GM19043 (cell line): ENCODE measurements around the gene MACF1.
A peak's percentile ranks its signal among the peaks of the same experiment; 100 is the strongest.

Experiments used
- ATAC-seq: cut with Tn5 transposase; IDR thresholded peaks from one replicate; pipeline ENCODE4 v1.9.1; 2021; ENCODE audit warnings: low read depth; ENCODE audit not compliant: unreplicated experiment

Gene MACF1

DNA sequence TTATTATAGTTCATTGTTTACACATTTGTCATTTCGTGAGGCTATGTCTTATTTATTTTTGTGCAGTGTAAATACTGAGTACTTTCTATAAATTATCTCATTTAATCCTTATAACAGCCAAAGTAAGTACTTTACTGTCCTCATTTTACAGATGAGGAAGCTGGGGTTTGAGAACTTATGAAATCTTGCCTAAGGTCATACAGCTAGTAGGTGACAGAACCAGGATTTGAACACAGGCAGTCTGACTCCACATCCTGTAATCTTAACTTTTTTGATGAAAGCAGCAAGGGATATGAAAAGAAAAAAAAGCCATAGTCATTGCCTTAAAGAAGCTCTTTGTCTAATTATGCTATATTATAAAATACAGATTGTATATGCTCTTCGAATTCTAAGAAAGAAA, 179.8 kb downstream of the MACF1 start:
- no peak for ATAC-seq

DNA sequence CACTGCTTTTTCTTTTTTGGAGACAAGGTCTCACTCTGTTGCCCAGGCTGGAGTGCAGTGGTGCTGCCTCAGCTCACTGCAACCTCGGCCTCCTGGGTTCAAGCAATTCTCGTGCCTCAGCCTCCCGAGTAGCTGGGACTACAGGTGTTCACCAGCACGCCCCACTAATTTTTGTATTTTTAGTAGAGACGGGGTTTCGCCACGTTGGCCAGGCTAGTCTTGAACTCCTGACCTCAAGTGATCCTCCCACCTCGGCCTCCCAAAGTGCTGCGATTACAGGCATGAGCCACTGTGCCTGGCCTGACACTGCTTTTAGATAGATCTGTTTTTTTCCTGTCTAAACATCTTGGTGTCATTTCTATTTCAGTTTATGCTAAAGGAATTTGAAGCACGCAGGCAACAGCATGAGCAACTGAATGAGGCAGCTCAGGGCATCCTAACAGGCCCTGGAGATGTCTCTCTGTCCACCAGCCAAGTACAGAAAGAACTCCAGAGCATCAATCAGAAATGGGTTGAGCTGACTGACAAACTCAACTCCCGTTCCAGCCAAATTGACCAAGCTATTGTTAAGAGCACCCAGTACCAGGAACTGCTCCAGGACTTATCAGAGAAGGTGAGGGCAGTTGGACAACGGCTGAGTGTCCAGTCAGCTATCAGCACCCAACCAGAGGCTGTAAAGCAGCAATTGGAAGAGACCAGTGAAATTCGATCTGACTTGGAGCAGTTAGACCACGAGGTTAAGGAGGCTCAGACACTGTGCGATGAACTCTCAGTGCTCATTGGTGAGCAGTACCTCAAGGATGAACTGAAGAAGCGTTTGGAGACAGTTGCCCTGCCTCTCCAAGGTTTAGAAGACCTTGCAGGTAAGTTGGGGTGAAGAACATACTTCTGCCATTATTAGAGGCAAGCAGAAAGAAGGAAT, 180.8 kb downstream of the MACF1 start:
- no peak for ATAC-seq

DNA sequence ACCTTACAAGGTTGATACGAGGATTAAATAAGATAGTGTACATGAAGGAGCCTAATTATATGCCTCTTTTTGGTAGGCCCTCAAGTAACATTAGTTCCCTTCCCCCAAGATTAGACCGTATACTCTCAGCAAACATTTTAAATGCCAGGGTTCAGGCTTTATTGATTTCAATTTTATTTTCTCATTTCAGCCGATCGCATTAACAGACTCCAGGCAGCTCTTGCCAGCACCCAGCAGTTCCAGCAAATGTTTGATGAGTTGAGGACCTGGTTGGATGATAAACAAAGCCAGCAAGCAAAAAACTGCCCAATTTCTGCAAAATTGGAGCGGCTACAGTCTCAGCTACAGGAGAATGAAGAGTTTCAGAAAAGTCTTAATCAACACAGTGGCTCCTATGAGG, 182.5 kb downstream of the MACF1 start:
- ATAC-seq = no peak

DNA sequence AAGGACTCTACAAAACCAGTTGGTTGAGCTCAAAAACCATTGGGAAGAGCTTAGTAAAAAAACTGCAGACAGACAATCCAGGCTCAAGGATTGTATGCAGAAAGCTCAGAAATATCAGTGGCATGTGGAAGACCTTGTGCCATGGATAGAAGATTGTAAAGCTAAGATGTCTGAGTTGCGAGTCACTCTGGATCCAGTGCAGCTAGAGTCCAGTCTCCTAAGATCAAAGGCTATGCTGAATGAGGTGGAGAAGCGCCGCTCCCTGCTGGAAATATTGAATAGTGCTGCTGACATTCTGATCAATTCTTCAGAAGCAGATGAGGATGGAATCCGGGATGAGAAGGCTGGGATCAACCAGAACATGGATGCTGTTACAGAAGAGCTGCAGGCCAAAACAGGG, 183.0 kb downstream of the MACF1 start:
- no peak for ATAC-seq

DNA sequence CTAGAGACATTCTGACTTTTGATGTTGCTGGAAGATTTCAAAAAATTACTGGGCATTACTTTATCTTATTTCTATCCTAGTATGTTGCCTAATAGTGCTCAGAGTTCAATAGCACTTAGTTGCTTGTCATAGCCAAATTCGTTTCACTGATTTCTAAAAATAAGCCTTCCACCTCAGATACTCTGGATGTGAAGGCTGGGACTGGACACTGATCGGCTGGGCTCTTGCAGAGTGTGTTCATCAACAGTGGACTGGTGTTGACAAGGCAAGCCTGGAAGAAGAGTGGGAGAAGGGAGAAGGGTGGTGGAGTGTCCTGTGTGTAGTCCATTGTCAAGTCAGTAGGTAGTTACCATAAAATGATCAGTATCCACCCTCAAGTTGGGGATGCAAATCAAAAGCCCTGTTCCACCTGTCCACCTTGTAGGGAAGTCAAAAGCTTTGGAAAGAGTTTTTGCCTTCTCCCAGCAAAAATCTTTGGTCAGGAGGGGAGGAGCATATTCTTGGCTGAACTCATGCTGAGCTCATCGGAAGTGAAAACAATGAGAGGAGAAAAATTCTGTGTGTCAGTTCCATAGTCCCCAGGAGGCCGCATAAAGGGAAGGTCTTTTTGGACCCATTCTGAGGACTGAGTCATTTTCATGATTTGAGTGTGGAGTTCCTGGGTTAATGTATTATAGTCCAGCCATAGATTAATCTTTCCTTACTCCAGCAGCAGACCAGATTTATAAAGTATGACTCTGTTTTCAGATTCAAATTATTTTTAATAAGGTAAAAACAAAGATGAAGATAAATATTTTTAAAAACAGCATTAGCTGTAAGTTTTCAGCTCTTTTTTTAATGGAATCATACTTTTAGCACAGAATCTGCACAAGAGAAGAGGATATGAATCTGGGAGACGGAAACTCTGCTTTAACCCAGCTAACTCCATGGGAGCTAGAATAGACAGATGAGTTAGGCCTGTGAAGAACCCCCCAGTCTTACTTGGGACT, 187.5 kb downstream of the MACF1 start:
- no peak for ATAC-seq

- no peak for ATAC-seq
These were observed 188.5 kb downstream of the MACF1 start for GRCh38 chr1:39392851-39393573.

GRCh38 chr1:39393645-39394044, 189.2 kb downstream of the MACF1 start:
- ATAC-seq = no peak

- no peak for ATAC-seq
These were observed 189.6 kb downstream of the MACF1 start for GRCh38 chr1:39394059-39394458.

- ATAC-seq = no peak
These were observed 190.1 kb downstream of the MACF1 start for GRCh38 chr1:39394598-39394997.

GRCh38 chr1:39395357-39395831, 190.9 kb downstream of the MACF1 start:
- no peak for ATAC-seq

DNA sequence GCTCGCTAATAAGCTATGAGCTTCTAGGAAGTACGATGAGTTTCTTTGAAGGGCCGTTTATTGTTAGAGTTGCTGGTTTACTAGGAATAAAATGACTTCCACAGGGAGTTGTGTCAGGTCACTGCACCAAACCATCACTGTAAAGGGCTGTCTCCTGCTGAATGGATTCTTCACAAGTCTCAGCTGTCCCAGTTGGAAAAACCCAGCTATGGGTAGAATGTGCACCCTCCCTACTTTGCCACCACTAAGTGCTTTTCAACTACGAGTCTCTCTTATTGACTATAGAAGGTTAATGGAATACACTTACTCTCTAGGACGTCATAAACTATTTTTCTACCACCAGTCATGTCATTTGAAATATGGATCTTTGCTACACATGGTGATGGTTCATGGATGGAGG, 192.2 kb downstream of the MACF1 start:
- no peak for ATAC-seq

GRCh38 chr1:39397487-39397886, 193.0 kb downstream of the MACF1 start:
- no peak for ATAC-seq

GRCh38 chr1:39398278-39399021, 194.0 kb downstream of the MACF1 start:
- peak; percentile 49 for ATAC-seq

DNA sequence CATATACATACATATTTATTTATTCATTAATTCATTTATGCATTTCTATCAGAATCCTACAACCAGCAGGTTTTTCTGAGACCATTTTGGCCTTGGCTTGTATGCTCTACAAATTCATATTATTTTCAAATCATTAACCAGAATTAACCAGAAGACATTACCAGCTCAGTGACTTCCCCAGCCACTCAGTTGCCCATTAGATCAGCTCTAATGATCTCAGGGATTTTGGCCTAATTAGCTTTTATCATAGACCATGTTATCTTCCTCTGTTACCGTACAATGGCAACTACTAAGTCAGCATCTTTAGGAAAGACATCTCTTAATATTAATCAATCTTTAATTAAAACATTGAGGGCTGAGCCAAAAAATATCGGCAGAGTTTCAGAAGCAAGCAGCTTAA, 196.6 kb downstream of the MACF1 start:
- no peak for ATAC-seq

DNA sequence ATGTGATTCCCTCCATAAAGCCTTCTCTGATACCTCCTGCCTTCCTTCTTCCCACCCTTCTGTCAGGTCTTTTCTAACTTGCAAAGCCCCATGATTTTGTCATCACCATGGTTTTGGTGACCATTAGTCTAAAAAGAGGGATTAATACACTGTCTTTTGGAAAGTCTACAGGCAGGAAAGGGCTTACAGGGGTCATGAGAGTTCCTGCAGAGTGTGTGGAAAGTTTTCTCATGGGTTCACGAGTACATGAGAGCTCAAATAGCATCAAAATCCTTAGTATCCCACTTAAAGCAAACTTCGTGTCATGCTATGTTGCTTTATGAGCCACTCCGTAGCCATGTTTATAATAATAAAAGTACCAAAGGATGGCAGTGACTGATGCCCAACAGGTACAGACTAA, 200.4 kb downstream of the MACF1 start:
- no peak for ATAC-seq

GRCh38 chr1:39405358-39405757, 200.9 kb downstream of the MACF1 start:
- ATAC-seq = no peak

DNA sequence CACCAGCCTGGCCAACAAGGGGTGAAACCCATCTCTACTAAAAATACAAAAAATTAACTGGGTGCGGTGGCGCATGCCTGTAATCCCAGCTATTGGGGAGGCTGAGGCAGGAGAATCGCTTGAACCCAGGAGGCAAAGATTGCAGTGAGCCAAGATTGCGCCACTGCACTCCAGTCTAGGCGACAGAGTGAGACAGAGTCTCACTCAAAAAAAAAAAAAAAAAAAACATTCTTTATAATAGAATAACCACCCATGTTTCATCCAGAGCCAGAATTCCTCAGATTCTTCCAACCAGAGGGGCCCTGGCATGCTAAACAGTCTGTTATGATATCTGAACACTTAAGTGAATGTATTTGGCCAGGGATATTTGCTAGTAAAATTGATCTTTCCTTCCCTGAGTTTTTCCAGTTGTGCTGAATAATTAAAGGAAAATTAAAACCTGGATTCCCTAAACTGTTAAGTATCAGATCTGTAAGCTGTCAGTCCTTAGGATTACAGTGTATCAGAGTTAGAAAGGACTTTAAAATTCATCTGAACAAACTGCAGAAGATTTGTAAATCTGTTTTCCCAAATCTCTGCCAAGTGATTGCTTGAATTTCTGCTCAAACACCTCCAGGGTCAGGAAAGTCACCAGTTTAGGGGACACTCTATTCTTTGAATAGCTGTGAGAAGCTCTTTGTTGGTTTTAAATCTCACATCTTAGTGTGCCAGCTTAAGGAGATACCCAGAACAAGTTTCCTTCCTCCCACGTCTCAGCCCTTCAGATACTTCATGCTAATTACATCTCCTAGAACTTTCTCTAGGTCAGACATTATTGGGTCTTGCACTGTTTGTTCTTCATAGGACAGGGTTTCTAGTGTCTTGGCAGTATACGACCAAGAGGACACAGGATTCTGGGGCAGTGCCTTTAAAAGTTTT, 202.3 kb downstream of the MACF1 start:
- ATAC-seq = no peak

- ATAC-seq = no peak
These were observed 203.0 kb downstream of the MACF1 start for GRCh38 chr1:39407510-39407895.
